HepG2 (cell line): ENCODE data around the gene PRPSAP1. TPM values are rescaled to one million over a fixed set of nuclear protein-coding genes. Genes with fewer than 3 reads are reported as not detected.

Experiments
- ATF7-NPFF ChIP-seq: sonication (generic); formaldehyde crosslinking; IDR thresholded peaks from 2 replicates; pipeline ENCODE4 v1.8.1; 2023; ENCODE audit warnings: mild to moderate bottlenecking, low read depth, missing genetic modification reagents, moderate library complexity
- FOSL2 ChIP-seq: sonication (generic); formaldehyde crosslinking; IDR thresholded peaks from 2 replicates; pipeline ENCODE4 v1.4.0; 2020; ENCODE audit warnings: missing genetic modification reagents
- LBX2 ChIP-seq: sonication (generic); formaldehyde crosslinking; IDR thresholded peaks from 2 replicates; pipeline ENCODE4 v1.5.0; 2020; ENCODE audit warnings: missing genetic modification reagents, mild to moderate bottlenecking, borderline replicate concordance
- NR1H2 ChIP-seq: sonication (generic); formaldehyde crosslinking; IDR thresholded peaks from 2 replicates; pipeline ENCODE4 v1.8.1; 2022; ENCODE audit warnings: low read depth, missing genetic modification reagents, borderline replicate concordance
- PBX2 ChIP-seq: IDR thresholded peaks from 2 replicates; pipeline ENCODE4 v1.6.1; 2016; ENCODE audit warnings: control low read depth
- TAF1 ChIP-seq: sonication (generic); formaldehyde crosslinking; IDR thresholded peaks from 2 replicates; pipeline ENCODE4 v1.4.0; 2020; ENCODE audit warnings: missing genetic modification reagents
- ZBTB46 ChIP-seq: sonication (generic); formaldehyde crosslinking; IDR thresholded peaks from 2 replicates; pipeline ENCODE4 v1.4.0; 2020; ENCODE audit warnings: mild to moderate bottlenecking, missing genetic modification reagents, borderline replicate concordance
- ZFP1 ChIP-seq: IDR thresholded peaks from 2 replicates; pipeline ENCODE4 v1.6.1; 2016
- ZHX2 ChIP-seq, 2 experiments: sonication (generic) in 1 of 2; formaldehyde crosslinking in 1 of 2; IDR thresholded peaks; 2 replicates each; pipeline versions ENCODE4 v1.6.1 to v1.9.0; 2014 to 2022; ENCODE audit warnings: antibody characterized with exemption in 1 of 2, borderline replicate concordance in 1 of 2, inconsistent platforms in 1 of 2, low read depth in 1 of 2, missing genetic modification reagents in 1 of 2
- ZNF160 ChIP-seq: sonication (generic); formaldehyde crosslinking; IDR thresholded peaks from 2 replicates; pipeline ENCODE4 v1.8.0; 2022; ENCODE audit warnings: mild to moderate bottlenecking, inconsistent platforms, missing genetic modification reagents
- ZNF354B ChIP-seq: sonication (generic); formaldehyde crosslinking; IDR thresholded peaks from 2 replicates; pipeline ENCODE4 v1.8.0; 2022; ENCODE audit warnings: mild to moderate bottlenecking, missing genetic modification reagents
- ZNF446 ChIP-seq: sonication (generic); formaldehyde crosslinking; IDR thresholded peaks from 2 replicates; pipeline ENCODE4 v1.5.0; 2020; ENCODE audit warnings: mild to moderate bottlenecking, missing genetic modification reagents
- ZNF619 ChIP-seq: sonication (generic); formaldehyde crosslinking; IDR thresholded peaks from 2 replicates; pipeline ENCODE4 v1.4.0; 2020; ENCODE audit warnings: mild to moderate bottlenecking, missing genetic modification reagents
- ZNF772 ChIP-seq: sonication (generic); formaldehyde crosslinking; IDR thresholded peaks from 2 replicates; pipeline ENCODE4 v1.5.0; 2020; ENCODE audit warnings: mild to moderate bottlenecking, missing genetic modification reagents
- polyA plus RNA-seq, 8 experiments: library from polyadenylated mRNA; depleted of rRNA in 3 of 8; stranded (reverse) in 7 of 8; unstranded in 1 of 8; fragments of >200 nt; fragmentation: Illumina TruSeq in 4 of 8; extraction: Trizol in 4 of 8; gene quantifications; 2 replicates each; pipeline versions ENCODE4 v1.2.1 to v1.2.3, GENCODE V29; 2011 to 2016; ENCODE audit warnings: low read depth in 4 of 8, missing spikeins in 1 of 8, mixed read lengths in 1 of 8; ENCODE audit not compliant: insufficient read depth in 1 of 8
- total RNA-seq, 5 experiments: library from RNA; depleted of rRNA; stranded (reverse); fragments of >200 nt; fragmentation: Illumina TruSeq; extraction: Trizol; gene quantifications; 2 replicates each; pipeline ENCODE4 v1.2.3, GENCODE V29; 2016; ENCODE audit warnings: low read depth in 1 of 5

PRPSAP1 gene
- total and polyA plus RNA-seq, 2 of the 13 experiments (the other 11 are each of a cell fraction or from before 2014, with no cell fraction given): 91.1 to 314 TPM

- TF ChIP-seq ZNF619 (CRISPR knock-in tag) (peak; percentile 42), ZNF446 (CRISPR knock-in tag) (peak; percentile 20; the same call in 1 of the 2 replicates), LBX2 (CRISPR knock-in tag) (no peak), NR1H2 (CRISPR knock-in tag) (peak; percentile 10; the same call in 1 of the 2 replicates), ZNF354B (CRISPR knock-in tag) (peak; percentile 4; the same call in 1 of the 2 replicates), ZNF772 (CRISPR knock-in tag) (peak; percentile 8; the same call in 1 of the 2 replicates), ATF7-NPFF (peak; percentile 13; the same call in 1 of the 2 replicates), ZBTB46 (CRISPR knock-in tag) (0 out of 2 replicates have a peak, but pooled peaks have one; percentile 66), TAF1 (CRISPR knock-in tag) (no peak; the same call in 1 of the 2 replicates), ZHX2 (IDR thresholded peaks at IDR 0.05; ENCODE audit: low read depth) (no peak), ZHX2 (CRISPR knock-in tag; IDR thresholded peaks at IDR 0.05; ENCODE audit: borderline replicate concordance) (peak; percentile 60; the same call in 1 of the 2 replicates), ZFP1 (CRISPR knock-in tag) (peak; percentile 16; the same call in 1 of the 2 replicates), FOSL2 (peak; percentile 83), PBX2 (CRISPR knock-in tag) (no peak), ZNF160 (CRISPR knock-in tag) (no peak)
Observed at GRCh38 chr17:76384987-76385891, 31.5 kb upstream of the PRPSAP1 start (continued).
